ENCODE results near the gene MFSD12.
"Not testable (repeated sequence)": the region's sequence is repeated elsewhere in the genome, so short reads cannot be mapped to it uniquely, and the experiment has no call there.

Gene MFSD12

DNA sequence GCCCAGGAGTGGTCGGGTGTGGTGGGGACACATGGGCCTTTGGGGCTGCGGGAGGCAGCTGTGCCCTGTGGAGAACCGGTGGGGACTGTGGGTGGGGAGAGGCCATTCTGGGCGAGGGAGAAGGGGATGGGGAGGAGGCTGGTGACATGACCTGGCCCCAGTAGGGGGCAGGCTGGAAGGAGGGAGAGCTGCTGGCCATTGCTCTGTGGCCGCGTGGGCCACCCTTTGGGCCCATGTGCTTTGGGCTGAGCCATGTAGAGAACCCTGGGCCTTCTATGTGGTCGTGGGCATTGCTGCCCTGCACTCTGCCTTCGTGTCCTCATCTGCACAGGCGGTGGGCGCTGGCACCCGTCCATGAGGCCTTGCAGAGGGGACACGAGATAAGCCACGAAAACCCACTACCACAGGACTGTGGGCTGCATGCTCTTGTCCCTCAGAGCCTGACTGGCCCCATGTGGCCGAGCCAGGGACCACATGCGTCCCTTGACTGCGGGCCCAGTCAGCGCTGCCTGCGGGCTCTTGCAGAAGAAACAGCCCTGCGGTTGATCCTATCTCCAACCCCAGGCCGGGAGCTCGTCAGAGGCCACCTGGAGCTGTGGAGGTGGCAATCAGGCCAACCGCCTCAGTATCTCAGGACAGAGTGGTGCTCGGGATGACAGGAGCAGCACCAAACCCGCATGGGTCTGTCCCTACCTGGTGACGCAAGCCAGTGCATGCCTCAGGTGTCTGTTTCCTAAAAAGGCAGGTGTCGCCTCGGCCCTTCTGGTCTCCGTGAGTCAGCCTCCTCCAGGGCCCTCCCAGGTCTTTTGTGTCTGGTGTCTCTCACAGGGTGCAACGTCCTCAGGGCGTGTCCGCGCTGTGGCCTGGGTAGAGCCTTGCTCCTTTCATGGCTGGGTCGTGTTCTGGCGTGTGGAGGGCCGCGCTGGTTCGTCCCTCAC is 37.0 kb downstream of the MFSD12 start:
- DNase-seq, result no peak

DNA sequence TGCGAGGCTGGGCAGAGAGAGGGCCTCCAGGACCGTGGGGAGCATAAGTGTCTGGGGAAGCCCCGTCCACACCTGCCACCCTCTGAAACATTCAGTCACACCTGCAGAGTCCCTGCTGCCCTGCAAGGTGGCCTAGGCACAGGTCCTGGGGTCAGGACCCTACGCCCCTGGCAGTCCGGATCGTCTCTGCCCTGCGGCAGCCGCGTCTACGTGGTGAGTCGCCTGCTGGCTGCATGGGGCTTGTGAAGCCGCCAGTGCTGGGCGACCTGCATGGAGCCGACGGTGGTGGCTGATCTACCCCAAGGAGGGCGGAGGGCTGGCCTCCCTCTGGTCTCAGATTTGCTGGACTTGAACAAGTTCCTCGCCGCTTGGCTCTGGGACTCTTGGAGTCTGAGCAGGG is 38.3 kb downstream of the MFSD12 start:
- no peak for DNase-seq

DNA sequence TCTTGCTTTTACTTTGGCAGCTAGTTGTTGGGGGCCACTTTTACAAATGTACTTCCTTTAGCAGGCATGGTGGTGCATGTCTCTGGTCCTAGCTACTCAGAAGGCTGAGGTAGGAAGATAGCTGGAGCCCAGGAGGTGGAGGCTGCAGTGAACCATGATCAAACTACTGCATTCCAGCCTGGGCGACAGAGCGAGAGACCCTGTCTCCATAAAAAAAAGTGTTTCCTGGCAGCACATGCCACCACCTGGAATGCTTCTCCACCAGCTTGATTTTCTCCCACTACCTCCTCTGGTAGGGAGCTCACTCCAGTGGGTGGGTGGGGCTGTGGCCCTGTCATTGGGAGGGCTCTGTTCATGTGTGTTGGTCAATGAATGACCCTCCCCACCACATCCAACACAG is 38.7 kb downstream of the MFSD12 start:
- no peak for DNase-seq

DNA sequence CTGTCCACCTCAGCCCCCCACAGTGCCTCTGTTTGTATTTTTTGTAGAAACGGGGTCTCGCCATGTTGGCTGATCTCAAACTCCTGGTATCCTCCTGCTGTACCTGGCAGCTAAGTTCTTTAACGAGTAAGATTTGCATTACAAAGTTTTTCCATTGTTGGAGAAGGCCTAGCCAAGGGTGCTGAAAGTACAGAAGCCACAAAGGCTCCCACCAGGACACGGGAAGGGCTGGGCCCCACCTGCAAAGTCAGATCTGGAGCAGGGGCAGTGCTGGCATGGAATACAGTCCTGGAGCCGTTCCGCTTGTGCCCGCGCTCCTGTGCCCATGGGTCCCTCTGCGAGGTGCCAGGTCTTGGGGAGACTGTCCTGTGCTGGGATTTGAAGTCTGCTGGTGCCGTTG is 39.1 kb downstream of the MFSD12 start:
- no peak for DNase-seq

DNA sequence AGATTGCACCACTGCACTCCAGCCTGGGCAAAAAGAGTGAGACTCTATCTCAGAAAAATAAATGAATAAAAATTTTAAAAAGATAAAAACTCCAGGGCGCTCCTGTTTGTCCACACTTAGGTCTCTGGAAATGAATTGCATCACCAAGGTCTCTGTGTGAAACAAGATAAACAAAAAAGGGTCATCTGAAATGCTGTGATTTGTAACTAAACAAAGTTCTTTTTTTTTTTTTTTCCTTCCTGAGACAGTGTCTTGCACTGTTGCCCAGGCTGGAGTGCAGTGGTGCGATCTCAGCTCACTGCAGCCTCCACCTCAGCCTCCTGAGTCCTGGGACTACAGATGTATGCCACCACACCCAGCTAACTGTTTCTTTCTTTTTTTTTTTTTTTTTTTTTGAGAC is 39.7 kb downstream of the MFSD12 start:
- no peak for DNase-seq

DNA sequence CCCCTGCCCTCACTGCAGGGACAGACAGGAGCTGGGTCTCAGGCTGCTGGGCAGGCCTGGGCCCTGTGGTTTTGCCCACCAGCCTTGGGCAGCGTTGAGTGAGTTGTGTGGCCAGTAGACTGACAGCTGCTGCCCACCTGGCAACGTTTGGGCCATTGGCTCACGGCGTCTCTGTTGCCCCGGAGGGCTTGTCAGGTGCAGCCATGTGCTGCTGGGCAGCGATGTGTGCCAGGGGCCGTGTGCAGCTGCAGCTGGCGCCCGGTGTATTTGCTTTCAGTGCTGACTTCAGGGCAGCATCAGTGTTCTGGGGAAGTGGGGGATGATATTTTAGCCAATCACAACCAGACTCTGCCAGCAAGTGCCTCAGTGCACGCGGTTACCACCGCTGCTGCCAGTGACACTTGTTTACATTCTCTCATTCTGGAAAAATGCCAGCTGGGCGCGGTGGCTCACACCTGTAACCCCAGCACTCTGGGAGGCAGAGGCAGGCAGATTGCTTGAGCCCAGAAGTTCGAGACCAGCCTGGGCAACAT is 40.6 kb downstream of the MFSD12 start:
- no peak for DNase-seq

DNA sequence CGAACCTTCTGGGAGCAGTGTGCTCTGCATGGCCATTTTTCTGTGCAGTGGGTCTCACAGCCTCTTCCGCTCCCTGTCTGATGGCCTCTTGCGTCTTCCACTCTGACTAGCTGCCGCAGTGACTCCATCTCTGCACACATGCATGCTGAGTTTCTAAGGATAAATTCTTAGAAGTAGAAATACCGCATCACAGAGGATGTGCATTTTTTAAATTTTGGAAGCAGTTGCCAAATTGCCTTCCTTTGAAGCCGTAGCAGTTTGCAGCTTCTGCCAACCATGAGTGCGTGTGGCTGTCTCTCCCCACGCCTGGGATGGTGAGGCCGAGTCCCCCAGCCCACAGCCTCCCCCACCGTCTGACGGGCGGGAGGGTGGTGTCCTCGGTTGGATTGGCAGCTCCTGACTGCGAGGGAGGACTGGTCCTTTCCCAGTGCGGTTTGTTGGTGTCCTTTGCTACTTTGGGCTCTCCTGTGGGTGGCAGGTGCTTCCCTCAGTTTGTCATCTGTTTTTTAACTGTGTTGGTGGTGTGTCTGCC is 41.4 kb downstream of the MFSD12 start:
- no peak for DNase-seq

DNA sequence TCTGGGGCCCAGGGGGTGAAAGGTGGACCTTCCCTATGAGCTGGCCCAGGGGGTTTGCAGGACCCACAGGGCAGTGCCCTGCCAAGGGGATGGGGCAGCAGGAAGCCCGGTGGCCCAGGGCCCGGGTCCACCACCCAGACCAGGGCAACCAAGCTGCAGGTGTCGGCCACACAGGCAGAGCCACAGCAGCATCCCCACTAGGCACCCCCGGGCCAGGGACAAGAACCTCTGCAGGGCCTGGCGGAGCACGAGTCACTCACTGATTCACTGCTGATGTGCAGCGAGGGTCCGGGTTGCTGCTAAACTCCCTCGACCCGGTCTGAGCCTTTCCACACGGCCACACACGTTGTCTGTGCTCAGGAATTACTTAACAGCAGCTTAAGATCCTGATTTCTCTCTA is 42.5 kb downstream of the MFSD12 start:
- no peak for DNase-seq

DNA sequence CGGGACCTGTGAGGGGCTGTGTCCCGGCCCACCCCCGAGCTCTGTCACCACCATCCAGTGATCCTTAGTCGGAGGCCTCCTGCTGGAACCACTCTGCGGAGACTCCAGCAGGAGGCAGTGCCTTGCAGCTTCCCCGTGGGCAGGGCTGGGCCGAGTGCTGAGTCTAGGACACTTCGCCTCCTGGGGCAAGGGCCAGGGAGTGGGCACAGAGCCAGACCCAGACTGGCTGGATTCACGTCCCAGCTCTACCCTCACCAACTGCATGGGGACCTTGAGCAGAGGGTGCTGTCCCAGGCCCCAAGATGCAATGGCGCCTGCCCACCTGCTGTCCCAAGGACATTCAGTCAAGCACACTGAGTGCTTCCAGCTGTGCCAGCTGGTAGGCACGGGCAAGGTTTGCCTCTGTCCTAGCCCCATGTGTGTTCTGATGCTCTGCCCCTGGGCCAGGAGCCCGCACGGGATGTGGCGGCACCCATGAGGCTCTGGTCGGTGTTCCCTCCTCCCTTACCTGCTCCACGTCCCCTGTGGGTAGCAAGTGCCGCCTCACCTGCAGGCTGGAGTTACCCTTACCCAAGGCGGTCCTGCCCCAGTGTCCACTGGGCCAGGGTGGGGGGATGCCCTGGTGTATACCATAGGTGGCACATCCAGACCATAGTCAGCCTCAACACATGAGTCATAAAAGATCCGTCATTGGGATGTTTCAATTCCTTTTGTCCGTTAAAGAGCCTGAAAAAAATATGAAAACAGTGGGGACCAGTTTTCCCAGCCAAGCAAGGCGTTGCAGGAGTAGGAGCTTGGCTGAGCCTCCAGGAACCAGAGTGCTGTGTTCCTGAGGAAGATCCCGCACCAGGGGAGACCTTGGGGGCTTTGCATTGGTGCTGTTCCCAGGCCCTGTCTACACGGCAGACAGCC is 43.9 kb downstream of the MFSD12 start:
- no peak for DNase-seq

DNA sequence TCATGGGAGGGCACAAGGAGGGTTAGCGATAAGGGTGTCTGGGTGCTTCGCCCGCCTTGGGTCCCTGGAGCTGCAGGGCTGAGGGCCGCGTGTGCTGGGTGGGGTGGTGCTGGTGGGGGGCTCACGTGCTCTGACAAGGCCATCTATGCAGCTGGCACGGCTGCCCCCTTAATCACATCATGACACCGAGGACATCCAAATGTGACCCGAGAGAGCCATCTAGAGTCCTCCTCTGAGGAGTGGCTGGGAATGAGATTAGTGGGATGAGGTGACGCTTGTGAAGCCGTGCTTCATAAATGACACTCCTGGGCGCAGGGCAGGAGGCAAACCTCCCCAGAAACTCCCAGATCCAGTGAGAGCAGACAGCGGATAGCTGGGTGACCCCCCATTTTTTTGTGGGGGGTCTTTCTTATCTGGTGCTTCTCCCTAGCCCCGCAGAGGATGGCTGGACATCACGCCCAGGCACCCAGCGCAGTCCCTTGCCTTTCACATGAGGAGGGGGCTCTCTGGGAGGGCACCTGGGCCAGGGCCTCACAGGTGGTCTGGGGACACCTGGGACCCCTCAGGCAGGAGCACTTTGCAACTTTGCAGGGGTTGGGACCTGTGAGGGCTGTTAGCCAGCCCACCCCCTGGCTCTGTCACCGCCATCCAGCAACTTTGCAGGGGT is 44.7 kb downstream of the MFSD12 start:
- DNase-seq, result no peak

DNA sequence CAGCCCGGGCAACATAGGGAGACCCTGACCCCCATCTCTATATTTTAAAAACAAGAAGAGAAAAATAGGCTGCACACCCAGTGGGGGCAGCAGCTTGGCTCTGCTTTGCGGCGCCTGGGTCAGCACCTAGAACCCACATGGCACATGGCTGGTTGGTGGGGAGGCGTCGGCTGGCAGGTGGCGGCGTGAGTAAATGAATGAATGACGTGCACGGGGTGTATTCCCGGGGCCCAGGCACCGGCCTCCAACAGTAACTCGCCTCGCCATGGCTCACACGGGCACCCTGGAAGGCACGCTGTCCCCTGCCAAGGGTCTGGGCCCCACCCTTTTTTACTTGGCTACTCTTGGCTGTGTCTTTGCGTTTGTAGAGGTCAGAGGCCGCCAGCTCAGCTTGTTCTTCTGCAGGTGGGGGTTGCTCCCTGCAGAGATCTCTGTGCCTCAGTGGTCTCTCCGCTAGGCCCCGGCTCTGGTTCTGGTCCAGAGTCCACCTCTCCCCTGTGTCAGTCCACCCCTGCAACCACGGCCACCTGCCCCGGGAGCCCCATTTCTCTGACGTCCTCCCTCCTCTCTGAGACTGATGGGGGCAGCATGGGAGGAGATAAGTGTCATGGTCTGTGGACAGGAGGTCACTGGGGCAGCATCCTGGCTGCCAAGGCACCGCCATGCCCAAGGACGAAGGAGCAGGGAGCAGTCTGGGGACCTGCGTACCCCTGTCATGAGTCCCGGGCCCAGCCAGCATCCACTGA is 45.7 kb downstream of the MFSD12 start:
- DNase-seq, result no peak

DNA sequence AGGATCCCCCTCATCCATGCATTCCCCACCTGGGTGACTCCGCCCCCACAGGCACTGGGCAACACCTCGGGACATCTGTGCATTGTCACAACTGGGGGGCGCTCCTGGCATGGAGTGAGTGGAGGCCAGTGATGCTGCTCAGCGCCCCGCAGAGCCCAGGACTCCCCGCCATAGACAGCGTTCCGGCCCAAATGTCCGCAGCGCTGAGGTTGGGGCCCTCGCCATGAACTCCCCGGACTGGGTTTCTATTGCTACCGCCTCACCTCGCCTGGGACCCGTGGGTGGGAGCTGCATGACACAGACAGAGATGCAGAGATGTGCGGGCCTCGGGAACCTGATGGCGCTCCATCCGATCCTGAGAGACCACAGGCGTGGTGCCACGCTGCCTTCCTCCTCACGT is 46.7 kb downstream of the MFSD12 start:
- DNase-seq, result no peak

DNA sequence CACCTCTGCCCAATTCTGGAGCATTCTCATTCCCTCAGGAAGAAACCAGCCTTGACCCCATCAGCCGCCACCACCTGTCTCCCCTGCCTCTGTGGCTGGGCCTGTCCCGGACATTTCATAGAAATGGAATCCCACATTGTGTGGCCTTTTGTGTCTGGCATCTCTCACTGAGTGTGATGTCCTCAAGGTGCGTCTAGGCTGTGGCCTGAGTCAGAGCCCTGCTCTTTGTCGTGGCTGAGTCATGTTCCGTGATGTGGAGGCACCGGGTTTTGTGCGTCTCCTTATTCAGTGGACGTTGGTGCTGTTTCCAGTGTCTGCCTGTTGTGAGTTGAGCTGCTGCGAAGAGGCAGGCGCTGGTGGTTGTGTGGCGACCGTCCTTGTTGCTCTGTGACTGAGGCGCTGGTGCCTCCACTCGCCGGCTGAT is 47.8 kb downstream of the MFSD12 start:
- DNase-seq, result no peak

DNA sequence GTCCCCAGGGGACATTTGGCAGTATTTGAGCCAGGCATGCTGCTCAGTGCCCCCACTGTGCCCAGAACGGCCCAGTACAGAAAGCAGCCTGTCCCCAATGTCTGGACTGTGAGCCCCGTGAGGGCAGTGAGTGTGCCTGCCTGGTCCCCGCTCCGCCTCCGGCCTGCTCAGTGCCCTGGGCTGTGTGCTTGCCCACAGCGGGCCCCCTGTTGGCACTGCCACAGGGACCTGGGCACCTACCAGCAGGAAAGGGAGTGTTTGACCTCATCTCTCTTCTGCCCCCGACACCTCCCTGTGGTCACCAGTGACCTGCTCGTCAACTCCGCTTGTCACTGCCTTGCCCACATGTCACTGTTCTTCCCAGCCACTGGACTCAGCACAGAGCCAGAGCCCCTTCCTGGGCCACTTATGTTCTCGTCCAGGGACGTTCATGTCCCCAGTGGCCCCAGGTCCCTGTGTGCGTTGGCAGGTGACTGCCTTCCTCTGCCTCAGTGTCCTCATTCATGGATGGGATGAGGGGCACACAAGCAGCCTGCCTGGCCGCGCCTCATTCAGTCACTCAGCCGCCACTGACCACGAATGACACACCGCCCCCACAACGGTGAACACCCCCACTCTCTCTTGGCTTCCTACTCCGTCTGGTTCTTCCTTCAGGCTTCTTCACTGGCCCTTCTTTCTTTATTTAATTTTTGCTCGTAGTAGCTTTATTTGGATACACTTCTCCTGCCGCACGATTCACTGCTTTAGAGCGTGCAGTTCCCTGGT is 48.4 kb downstream of the MFSD12 start:
- no peak for DNase-seq

DNA sequence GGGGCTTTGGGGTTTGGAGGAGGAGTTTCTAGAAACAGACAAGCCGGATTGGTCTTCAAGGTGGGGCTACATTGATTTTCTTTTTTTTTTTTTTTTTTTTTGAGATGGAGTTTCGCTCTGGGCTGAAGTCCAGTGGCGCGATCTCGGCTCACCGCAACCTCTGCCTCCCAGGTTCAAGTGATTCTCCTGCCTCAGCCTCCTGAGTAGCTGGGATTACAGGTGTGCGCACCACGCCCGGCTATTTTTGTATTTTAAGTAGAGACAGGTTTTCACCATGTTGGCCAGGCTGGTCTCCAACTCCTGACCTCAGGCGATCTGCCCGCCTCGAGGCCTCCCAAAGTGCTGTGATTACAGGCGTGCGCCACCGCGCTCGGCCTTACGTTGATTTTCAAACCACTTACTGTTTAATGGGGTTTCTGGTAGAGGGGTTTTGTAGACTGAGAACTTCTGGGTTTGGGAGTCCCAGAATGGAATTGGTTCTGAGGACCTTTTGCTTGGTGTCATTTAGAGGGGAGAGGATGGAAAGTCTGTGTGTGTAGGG is 49.2 kb downstream of the MFSD12 start:
- DNase-seq, result not testable (repeated sequence)

DNA sequence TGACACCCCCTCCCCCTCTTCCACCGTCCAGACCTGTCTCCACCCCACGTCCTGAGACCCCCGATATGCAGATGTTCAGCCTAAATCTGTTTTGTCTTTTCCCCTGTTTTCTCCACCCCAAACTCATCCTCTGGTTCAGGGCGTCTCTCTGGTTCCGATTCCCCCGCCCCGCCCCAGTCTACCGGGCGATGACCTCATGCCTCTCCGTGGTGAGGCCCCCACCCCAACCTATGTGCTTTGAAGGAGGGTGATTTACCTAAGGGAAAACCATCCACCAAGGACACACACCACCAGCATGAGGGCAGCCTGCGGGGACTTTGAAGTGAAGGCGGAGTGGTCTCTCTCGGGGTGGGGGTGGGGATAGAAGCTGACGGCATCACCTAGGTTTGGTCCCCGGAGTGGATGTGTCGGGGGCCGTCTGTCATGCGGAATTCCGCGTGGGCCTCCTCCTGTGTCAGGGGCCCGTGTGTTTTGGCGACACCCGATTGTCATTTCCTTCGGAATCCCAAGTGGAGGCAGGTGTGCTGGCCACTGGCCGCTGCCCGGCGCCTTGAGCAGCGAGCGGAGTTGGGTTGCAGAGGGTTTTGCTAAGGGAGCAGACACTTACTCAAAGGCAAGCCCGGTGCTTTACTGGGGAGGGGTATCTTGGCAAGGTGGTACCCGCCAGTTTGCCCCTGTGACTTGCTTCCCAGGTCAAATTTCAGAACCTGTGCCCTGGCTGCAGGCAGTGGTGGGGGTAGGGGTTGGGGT is 49.8 kb downstream of the MFSD12 start:
- no peak for DNase-seq

DNA sequence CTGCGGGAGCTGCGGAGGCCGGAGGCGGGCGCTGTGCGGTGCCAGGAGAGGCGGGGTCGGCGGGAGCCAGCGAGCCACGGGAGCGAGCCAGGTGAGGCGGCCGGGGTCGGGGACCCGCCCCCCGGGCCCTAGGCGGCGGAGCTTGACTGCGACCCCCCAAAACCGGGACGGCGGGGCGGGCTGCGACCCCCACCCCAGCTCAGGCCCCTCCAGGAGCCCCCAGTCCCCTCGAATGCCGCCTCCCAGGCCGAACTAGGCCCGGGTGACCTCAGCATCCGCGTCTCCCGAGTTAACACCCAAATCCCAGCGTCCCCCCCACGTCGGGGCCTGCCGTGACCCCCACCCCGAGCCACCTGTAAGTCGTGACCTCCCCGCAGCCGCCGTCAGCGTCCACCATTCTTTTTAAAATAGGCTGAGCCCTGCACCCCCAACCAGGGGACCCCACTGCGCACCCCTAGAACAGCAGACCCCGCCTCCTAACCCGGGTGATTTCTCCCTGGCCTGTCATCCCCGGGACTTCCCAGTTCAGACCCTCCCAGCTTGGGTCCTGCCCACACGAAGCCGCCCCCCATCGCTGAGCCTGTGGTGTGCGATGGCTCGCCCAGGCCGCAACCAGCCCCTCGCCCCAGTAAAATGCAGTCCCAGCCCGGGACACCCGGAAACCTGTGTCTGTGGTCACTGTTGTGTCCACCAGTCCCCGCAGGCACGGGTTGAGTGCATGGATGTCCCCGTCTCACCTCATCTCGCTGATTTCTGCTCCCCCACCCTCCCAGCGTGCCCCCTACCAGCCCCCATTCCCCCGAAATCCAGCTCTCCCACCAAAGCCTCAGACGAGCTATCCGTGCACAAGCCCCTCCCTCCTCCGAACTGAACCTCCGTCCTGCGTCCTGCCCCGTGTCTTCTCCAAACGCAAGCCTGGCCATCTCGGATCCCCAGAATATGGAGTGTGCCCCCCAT is 50.7 kb downstream of the MFSD12 start:
- no peak for DNase-seq

DNA sequence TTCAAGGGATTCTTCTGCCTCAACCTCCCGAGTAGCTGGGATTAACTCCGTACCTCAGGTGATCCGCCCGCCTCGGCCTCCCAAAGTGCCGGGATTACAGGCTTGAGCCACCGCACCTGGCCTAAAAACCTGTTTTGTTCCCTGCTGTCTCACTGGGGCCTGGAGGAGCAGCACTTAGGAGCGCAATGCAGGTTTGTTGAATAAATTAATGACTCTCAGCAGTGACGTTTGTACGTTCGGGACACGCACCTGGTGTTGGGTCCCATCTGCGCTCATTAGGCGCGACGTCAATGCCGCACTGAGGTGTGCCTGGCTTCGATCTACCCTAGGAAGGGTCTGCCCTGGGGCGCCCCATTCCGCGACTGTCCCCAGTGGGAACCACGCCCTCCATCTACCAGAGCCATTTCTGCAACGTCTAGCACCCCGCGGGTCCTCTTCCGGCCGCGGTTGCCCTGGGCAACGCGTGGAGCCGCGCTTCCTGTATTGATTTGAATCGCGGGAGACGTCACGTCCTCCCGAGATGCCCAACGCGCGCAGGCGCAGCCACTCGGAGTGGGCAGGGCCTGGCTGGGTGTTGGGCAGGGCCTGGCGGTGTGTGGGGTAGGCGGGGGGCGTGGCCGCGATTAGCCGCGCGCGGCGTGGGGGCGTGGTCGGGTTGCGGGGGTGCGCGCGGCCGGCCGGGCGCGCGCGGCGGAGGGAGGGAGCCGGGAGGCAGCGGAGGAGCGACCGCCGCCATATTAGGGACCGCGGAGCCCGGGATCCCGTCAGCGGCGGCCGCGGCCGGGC is 51.6 kb downstream of the MFSD12 start, which contains the start of gene FZR1:
TSS of gene FZR1 (plus strand) at position 714 of the 786 bp plus-strand sequence. CDS start 16,679 bp downstream, outside the sequence.
- peak; percentile 90 for DNase-seq

Measured in NCI-H524 treated with DMSO at 0.1 percent for 48 hours (cell line).